Measurements from ENCODE around the gene FBXO5. TPM values are rescaled to one million over a fixed set of nuclear protein-coding genes. Genes with fewer than 3 reads are reported as not detected.
A peak's percentile ranks its signal among the peaks of the same experiment; 100 is the strongest.

Gene FBXO5
- total RNA-seq, 2 experiments from 2014 or later = 3.0 to 3.3 TPM

DNA sequence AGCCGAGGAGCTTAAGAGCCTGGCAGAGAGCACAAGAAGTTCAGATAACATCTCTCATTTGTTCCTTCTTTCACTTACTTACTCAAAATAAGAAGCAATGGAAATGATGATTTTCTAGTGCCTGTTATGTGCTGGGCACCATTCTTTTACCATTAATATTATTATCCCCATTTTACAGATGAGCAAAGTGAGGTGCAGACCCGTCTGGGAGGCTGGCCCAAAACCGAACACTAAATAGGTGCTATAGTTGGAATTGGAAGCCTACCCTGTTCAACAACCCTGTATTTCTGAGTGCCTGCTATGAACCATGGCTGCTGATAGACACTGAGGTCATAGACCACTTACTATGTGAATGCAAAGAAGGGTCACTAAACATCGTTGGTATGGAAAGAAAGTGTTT lies 44.6 kb upstream of the FBXO5 start:
- no peak overlapping the region for H3K4me3 Mint-ChIP-seq
- CTCF ChIA-PET = no interaction called here
- Histone ChIP-seq H3K27me3 (ENCODE audit: control insufficient read depth in 1 of 2, insufficient read depth in 2 of 2, low read length in 2 of 2) (no peaks in the 10 kb centered on the region), H3K4me1 (ENCODE audit: insufficient read depth, low read length) (peaks cover 5% of the 10 kb centered on the region), H3K27ac (ENCODE audit: low read depth in 1 of 2, low read length in 2 of 2) (no peak overlapping the region), H3K36me3 (ENCODE audit: insufficient read depth, low read length) (no peaks in the 10 kb centered on the region), H3K9me3 (ENCODE audit: control insufficient read depth in 1 of 2, insufficient read depth in 1 of 2, low read length in 2 of 2) (no peaks in the 10 kb centered on the region), H3K4me3 (ENCODE audit: low read length) (no peak overlapping the region)
- peaks cover 64% of the 10 kb centered on the region for H3K27me3 Mint-ChIP-seq
- ATAC-seq (ENCODE audit: poor library complexity) (no peak), DNase-seq (no peak)
- intact Hi-C loops (cut with DNase I, micrococcal nuclease) = loop anchor here in 1 of 2 experiments (10.0 kb wide), 1 partner anchor 543 kb away; no protein-coding TSS in a partner anchor
- H3K9me3 Mint-ChIP-seq = no peaks in the 10 kb centered on the region
- POLR2A ChIA-PET = no interaction called here
- TF ChIP-seq, protein P1, sequence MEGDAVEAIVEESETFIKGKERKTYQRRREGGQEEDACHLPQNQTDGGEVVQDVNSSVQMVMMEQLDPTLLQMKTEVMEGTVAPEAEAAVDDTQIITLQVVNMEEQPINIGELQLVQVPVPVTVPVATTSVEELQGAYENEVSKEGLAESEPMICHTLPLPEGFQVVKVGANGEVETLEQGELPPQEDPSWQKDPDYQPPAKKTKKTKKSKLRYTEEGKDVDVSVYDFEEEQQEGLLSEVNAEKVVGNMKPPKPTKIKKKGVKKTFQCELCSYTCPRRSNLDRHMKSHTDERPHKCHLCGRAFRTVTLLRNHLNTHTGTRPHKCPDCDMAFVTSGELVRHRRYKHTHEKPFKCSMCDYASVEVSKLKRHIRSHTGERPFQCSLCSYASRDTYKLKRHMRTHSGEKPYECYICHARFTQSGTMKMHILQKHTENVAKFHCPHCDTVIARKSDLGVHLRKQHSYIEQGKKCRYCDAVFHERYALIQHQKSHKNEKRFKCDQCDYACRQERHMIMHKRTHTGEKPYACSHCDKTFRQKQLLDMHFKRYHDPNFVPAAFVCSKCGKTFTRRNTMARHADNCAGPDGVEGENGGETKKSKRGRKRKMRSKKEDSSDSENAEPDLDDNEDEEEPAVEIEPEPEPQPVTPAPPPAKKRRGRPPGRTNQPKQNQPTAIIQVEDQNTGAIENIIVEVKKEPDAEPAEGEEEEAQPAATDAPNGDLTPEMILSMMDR (IDR thresholded peaks at IDR 0.05) = no peak
- H3K27ac Mint-ChIP-seq = no peak overlapping the region
- H3K36me3 Mint-ChIP-seq (ENCODE audit: low read depth) = no peaks in the 10 kb centered on the region
- no peaks in the 10 kb centered on the region for H3K4me1 Mint-ChIP-seq (ENCODE audit: low read depth)

DNA sequence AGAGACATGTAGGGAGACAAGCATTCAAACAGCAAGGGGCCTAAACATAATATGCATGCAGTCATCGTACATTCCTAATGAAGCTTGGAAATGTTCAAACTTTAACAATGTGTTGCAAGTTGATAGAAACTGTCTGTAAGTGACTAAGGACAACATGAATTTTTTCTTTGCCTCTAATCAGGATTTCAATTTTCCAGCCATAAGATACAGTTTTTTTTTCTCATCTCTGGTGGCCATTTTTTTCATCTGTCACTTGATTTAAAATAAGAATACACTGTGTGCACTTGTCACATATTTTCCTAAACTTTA lies 41.8 kb upstream of the FBXO5 start:
- TF ChIP-seq, protein P1 (IDR thresholded peaks at IDR 0.05) = peak; percentile 45
- no peak overlapping the region for H3K27ac ChIP-seq (ENCODE audit: low read depth in 1 of 2, low read length in 2 of 2)
- peaks cover 5% of the 10 kb centered on the region for H3K4me1 ChIP-seq (ENCODE audit: insufficient read depth, low read length)
- no peaks in the 10 kb centered on the region for H3K36me3 ChIP-seq (ENCODE audit: insufficient read depth, low read length)
- Mint-ChIP-seq H3K4me3 (no peak overlapping the region), H3K4me1 (ENCODE audit: low read depth) (no peaks in the 10 kb centered on the region), H3K9me3 (no peaks in the 10 kb centered on the region), H3K36me3 (ENCODE audit: low read depth) (no peaks in the 10 kb centered on the region), H3K27me3 (peaks cover 56% of the 10 kb centered on the region), H3K27ac (no peak overlapping the region)
- intact Hi-C loops (cut with DNase I, micrococcal nuclease) = loop anchor here (1.0 to 10.0 kb wide), 2 partner anchors 160 to 540 kb away; no protein-coding TSS in a partner anchor
- H3K9me3 ChIP-seq (ENCODE audit: control insufficient read depth in 1 of 2, insufficient read depth in 1 of 2, low read length in 2 of 2) = no peaks in the 10 kb centered on the region
- H3K27me3 ChIP-seq (ENCODE audit: control insufficient read depth in 1 of 2, insufficient read depth in 2 of 2, low read length in 2 of 2) = no peaks in the 10 kb centered on the region
- H3K4me3 ChIP-seq (ENCODE audit: low read length) = no peak overlapping the region
- DNase-seq = no peak
- no peak for ATAC-seq (ENCODE audit: poor library complexity)
- POLR2A ChIA-PET = no interaction called here
- CTCF ChIA-PET = interaction anchor here (0.8 kb wide), 1 partner anchor 29 kb away, joined by 3 read pairs; no protein-coding TSS in a partner anchor

DNA sequence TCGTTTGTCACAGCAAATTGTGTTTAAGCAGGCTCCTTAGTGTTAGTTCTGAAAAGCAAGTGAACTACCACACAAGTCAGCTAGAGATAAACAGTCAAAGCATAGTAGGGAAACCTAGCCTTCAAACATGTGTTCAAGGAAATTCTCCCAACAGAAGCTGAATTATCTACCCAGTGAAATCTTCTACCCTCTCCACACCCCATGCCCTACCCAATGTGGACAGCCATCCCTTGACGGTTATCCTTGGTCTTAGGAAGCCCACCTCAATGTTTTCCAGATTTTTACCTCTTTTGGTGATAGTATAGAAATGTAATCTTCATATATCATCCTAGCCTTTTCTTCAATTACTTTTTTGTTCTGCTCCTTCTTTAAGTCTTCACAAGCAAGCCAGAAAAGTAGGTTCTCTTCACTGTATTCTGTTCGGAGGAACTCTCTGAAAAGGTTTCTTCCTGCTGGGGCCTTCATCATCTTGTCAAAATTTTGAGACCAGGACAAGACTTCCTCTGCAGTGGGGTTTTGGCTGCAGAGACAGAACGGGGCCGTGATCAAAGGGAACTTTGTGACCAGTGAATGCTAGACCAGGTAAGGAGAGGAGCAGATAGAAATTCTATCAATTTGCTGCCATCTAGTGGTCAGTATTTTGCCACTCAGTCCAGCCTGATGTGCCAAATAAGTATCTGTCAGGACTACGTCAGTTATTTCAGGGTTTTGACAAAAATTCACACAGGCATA lies 41.3 kb upstream of the FBXO5 start:
- Mint-ChIP-seq H3K27ac (no peak overlapping the region), H3K4me3 (no peak overlapping the region), H3K9me3 (no peaks in the 10 kb centered on the region), H3K27me3 (peaks cover 59% of the 10 kb centered on the region), H3K36me3 (ENCODE audit: low read depth) (no peaks in the 10 kb centered on the region), H3K4me1 (ENCODE audit: low read depth) (no peaks in the 10 kb centered on the region)
- Histone ChIP-seq H3K4me1 (ENCODE audit: insufficient read depth, low read length) (peaks cover 5% of the 10 kb centered on the region), H3K27me3 (ENCODE audit: control insufficient read depth in 1 of 2, insufficient read depth in 2 of 2, low read length in 2 of 2) (no peaks in the 10 kb centered on the region), H3K27ac (ENCODE audit: low read depth in 1 of 2, low read length in 2 of 2) (no peak overlapping the region), H3K9me3 (ENCODE audit: control insufficient read depth in 1 of 2, insufficient read depth in 1 of 2, low read length in 2 of 2) (no peaks in the 10 kb centered on the region), H3K4me3 (ENCODE audit: low read length) (no peak overlapping the region), H3K36me3 (ENCODE audit: insufficient read depth, low read length) (no peaks in the 10 kb centered on the region)
- POLR2A ChIA-PET = no interaction called here
- ATAC-seq (ENCODE audit: poor library complexity) (peak; percentile 83), DNase-seq (peak in 10 of 14 experiments; percentile 7 to 78 (median 26))
- TF ChIP-seq, protein P1 (IDR thresholded peaks at IDR 0.05) = peak; percentile 92
- intact Hi-C loops (cut with DNase I, micrococcal nuclease) = loop anchor here (1.0 to 10.0 kb wide), 3 partner anchors 73 to 539 kb away; no protein-coding TSS in a partner anchor
- CTCF ChIA-PET = interaction anchor here (0.8 kb wide), 1 partner anchor 28 kb away, joined by 3 read pairs; no protein-coding TSS in a partner anchor
